ENCODE measurements around the gene OR13C8. TPM values are rescaled to one million over a fixed set of nuclear protein-coding genes. Genes with fewer than 3 reads are reported as not detected.
"Not testable (repeated sequence)": the region's sequence is repeated elsewhere in the genome, so short reads cannot be mapped to it uniquely, and the experiment has no call there.

The OR13C8 gene
- total RNA-seq, 1 donor from 2014 or later = not detected

DNA sequence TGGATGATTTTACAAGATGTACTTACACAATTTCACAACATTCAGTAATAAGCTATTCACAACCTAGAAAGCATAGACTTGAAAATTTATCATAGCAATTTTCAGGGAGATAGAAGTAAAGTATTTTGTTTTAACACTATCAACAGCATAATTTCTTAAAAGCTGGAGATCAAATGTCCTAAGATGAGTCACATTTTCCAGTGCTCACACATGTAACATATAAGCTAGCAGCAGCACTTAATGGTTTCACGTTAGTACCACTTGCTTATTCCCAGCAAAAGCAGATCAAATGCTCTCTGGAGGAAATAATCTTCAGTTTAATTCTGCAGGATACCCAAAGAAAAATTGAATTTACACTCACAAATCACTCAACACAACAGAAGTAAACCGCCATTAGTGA lies 6.5 kb downstream of the OR13C8 start:
- intact Hi-C loops (cut with DNase I) = no loop called here
- no peaks in the 10 kb centered on the region for H3K9me3 ChIP-seq
- TF ChIP-seq, protein P1, sequence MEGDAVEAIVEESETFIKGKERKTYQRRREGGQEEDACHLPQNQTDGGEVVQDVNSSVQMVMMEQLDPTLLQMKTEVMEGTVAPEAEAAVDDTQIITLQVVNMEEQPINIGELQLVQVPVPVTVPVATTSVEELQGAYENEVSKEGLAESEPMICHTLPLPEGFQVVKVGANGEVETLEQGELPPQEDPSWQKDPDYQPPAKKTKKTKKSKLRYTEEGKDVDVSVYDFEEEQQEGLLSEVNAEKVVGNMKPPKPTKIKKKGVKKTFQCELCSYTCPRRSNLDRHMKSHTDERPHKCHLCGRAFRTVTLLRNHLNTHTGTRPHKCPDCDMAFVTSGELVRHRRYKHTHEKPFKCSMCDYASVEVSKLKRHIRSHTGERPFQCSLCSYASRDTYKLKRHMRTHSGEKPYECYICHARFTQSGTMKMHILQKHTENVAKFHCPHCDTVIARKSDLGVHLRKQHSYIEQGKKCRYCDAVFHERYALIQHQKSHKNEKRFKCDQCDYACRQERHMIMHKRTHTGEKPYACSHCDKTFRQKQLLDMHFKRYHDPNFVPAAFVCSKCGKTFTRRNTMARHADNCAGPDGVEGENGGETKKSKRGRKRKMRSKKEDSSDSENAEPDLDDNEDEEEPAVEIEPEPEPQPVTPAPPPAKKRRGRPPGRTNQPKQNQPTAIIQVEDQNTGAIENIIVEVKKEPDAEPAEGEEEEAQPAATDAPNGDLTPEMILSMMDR (IDR thresholded peaks at IDR 0.05) = no peak
- no peak overlapping the region for H3K27ac ChIP-seq
- H3K27me3 ChIP-seq = no peaks in the 10 kb centered on the region
- H3K4me3 ChIP-seq = no peak overlapping the region
- no peaks in the 10 kb centered on the region for H3K4me1 ChIP-seq
- H3K36me3 ChIP-seq = no peaks in the 10 kb centered on the region
- no peak for DNase-seq (ENCODE audit: low spot score in 2 of 2)

DNA sequence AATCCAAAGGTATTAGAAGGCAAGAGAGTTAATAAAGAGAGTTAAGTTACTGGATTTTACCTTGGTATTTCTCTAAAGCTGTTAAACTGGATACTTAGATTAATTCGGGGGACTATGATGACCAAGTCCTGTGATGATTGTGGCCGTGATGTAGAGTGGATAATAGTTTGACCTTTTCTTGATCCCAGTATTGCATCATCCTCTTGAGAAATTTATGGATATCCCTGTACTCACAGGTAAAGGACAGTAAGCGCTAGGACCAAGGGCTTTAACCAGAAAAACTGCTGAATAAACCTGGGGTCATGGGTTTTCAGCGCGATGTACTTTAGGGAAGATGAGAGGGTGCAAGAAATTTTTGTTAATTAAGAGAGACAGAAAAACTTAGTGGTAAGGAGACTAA lies 8.3 kb downstream of the OR13C8 start:
- TF ChIP-seq, protein P1 (IDR thresholded peaks at IDR 0.05) = no peak

DNA sequence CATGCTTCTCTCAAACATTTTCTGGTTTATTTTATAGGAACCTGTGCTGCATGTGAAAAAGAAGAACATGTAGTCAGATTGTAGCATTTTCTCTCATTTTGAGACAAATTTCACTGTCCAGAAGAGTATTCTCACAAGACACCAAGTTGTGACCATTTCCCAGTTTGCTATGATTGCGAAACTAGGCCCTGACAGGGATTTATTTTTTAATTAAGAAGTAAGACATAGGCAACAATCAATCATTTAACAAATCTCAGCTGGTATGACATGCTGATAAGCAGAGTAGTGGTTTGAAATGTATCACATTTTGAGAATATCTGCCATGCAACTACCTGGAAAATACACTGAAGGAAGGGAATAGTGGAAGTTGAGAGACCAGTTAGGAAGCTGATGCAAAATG lies 11.6 kb downstream of the OR13C8 start:
- no peak overlapping the region for H3K27ac ChIP-seq
- H3K9me3 ChIP-seq = no peaks in the 10 kb centered on the region
- no peak for DNase-seq (ENCODE audit: low spot score in 2 of 2)

More for the DNA sequence above, 8.3 kb downstream of the OR13C8 start:
- no peaks in the 10 kb centered on the region for H3K27me3 ChIP-seq
- H3K36me3 ChIP-seq = no peaks in the 10 kb centered on the region
- intact Hi-C loops (cut with DNase I) = no loop called here
- H3K4me3 ChIP-seq = no peak overlapping the region
- H3K4me1 ChIP-seq = no peaks in the 10 kb centered on the region
- H3K9me3 ChIP-seq = no peaks in the 10 kb centered on the region
- no peak for DNase-seq (ENCODE audit: low spot score in 2 of 2)
- no peak overlapping the region for H3K27ac ChIP-seq

DNA sequence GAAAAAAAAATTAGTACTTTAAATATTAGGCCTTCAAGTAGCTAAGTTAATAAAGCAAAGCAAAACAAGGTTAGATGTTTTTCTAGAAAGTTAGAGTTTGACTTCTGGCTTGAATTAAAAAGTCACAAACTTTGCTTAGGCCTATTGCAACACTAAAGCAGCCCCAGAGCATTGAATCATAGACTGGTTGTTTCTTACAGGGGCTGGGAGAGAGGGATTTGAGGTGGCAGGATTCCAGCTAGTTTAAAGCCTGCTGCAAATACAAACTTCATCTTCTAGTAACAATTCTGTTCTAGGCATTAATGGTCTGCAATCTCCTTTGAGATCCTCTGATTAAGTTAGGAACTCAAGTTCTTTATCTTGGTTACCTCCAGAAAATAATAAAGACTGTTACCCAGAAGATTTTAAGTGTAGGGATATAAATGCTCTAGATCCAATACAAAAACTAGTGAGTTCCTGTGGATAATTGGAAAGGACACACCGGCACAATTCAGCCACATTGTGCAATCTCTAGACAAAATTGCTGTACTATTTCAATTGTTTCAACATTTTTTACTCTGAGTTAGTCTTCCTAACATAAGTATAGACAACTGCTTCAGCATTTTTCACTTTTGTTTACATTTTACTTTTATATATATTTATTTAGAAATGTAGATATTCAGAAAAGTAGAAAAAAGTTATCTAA lies 17.7 kb downstream of the OR13C8 start:
- Histone ChIP-seq H3K27me3 (no peaks in the 10 kb centered on the region), H3K27ac (no peak overlapping the region), H3K4me3 (no peak overlapping the region), H3K4me1 (no peaks in the 10 kb centered on the region), H3K36me3 (no peaks in the 10 kb centered on the region), H3K9me3 (no peaks in the 10 kb centered on the region)
- DNase-seq (ENCODE audit: low spot score in 2 of 2) = no peak
- TF ChIP-seq, protein P1 (IDR thresholded peaks at IDR 0.05) = no peak
- intact Hi-C loops (cut with DNase I) = no loop called here

More for the DNA sequence above, 11.6 kb downstream of the OR13C8 start:
- H3K4me1 ChIP-seq = no peaks in the 10 kb centered on the region
- TF ChIP-seq, protein P1 (IDR thresholded peaks at IDR 0.05) = no peak
- H3K36me3 ChIP-seq = no peaks in the 10 kb centered on the region
- no peaks in the 10 kb centered on the region for H3K27me3 ChIP-seq
- intact Hi-C loops (cut with DNase I) = no loop called here
- no peak overlapping the region for H3K4me3 ChIP-seq

DNA sequence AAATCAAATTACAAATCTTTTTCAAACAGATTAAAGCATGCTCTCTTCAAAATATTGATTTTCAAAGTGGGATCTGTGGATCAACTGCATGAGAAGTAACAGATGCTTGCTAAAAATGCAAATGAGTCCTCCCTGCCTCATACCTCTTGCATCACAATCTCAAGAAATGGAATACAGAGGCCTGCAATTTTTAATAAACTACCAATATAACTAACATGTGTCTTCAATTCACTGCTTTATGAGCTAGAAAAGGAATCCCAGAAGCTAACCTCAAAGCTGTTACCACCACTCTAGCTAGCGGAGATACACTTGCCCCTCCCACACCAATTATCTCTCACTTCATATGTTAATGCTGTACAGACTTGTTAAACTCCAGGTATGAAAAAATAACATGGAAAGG lies 20.7 kb downstream of the OR13C8 start:
- DNase-seq (ENCODE audit: low spot score in 2 of 2) = no peak
- Histone ChIP-seq H3K4me1 (no peaks in the 10 kb centered on the region), H3K27ac (no peak overlapping the region), H3K36me3 (no peaks in the 10 kb centered on the region), H3K9me3 (no peaks in the 10 kb centered on the region), H3K4me3 (no peak overlapping the region), H3K27me3 (no peaks in the 10 kb centered on the region)
- TF ChIP-seq, protein P1 (IDR thresholded peaks at IDR 0.05) = no peak
- intact Hi-C loops (cut with DNase I) = no loop called here

DNA sequence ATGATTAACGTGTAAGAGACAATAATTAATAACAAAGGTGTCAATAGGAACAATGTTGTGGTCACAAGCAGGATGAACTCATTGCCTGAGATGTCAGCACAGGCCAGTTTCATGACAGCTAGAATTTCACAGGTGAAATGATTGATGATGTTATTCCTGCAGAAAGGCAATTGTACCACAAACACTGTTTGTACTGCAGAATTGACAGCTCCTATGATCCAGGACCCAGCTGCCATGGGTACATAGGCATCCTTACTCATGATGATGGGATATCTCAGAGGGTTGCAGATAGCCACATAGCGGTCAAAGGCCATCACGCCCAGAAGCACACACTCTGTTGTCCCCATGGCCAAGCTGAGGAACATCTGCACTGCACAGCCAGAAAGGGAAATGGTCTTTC lies 29.8 kb downstream of the OR13C8 start:
- H3K4me1 ChIP-seq; H3K27me3 ChIP-seq; H3K4me3 ChIP-seq; intact Hi-C loops (cut with DNase I); H3K36me3 ChIP-seq; H3K27ac ChIP-seq; DNase-seq (ENCODE audit: low spot score in 2 of 2); H3K9me3 ChIP-seq: not testable (repeated sequence)

DNA sequence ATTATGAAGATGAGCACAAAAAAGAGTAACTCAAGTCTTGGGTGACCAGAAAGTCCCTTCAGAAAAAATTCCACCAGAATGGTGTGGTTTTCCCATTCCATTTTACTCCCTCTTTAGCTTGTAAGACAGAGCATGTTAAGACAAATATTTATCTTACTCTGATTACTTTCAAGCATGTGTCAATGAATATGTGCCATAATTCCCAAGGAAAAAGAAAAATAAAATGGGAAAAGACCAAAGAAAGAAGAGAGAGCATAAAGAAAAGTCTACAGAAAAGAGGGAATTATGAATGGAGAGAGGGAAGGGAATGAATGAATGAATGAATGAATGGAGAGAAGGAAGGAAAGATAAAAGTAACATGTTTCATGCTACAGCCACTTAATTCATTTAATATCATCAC lies 30.3 kb downstream of the OR13C8 start, which contains the start of gene OR13C5:
Gene OR13C5 (minus strand): TSS at position 101 of the 400 bp plus-strand sequence. CDS start 0 bp downstream, at position 101.
- H3K36me3 ChIP-seq; H3K4me3 ChIP-seq; intact Hi-C loops (cut with DNase I); H3K4me1 ChIP-seq; H3K9me3 ChIP-seq; H3K27ac ChIP-seq; H3K27me3 ChIP-seq; DNase-seq (ENCODE audit: low spot score in 2 of 2): not testable (repeated sequence)

Measured in ascending aorta (tissue), 2 donors.